ENCODE results near the gene STRBP. TPM values are rescaled to one million over a fixed set of nuclear protein-coding genes. Genes with fewer than 3 reads are reported as not detected.
"Not testable (repeated sequence)": the region's sequence is repeated elsewhere in the genome, so short reads cannot be mapped to it uniquely, and the experiment has no call there.

The STRBP gene
- polyA plus RNA-seq, 3 donors, result 2.5 to 9.0 (median 4.0) TPM

DNA sequence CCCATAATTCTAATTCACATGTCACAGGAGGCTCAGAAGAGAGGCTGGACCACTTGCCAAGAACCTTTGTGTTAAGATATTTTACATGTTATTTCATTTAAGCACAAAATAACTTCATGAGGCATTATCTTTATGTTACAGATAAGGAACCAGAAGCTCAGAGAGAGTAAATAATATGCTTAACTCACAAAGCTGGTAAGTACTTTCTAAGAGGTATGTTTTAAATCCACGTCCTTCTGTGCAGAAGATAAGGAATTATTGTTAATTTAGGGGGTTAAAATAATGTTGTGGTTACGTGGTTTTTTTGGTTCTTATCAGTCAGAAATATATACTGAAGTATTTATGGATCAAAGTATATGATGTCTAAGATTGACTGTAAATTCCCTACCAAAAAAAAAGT lies 8.0 kb downstream of the STRBP start:
- whole genome bisulfite sequencing, 3 donors, result 43 to 83% (median 81%) methylated on average over 2 of the region's 2 CpGs
- no peak overlapping the region for H3K27ac ChIP-seq (ENCODE audit: low read depth, low read length)

DNA sequence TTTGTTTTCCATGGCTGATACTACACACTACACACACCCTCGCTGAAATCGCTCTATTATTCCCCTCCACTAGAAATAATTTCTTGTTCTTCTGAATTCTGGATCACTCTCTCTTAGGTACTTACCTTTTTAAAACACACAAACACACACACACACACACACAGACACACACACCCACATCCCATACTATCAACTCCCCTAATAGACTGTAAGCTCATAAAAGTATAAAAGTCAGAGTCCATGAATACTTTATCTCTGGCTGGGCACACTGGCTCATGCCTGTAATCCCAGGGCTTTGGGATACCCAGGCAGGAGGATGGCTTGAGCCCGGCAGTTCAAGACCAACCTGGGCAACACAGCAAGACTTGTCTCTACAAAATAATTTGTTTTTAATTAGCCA lies 11.1 kb downstream of the STRBP start:
- WGBS, 3 donors, result 94 to 96% (median 95%) methylated on average over 3 of the region's 3 CpGs

DNA sequence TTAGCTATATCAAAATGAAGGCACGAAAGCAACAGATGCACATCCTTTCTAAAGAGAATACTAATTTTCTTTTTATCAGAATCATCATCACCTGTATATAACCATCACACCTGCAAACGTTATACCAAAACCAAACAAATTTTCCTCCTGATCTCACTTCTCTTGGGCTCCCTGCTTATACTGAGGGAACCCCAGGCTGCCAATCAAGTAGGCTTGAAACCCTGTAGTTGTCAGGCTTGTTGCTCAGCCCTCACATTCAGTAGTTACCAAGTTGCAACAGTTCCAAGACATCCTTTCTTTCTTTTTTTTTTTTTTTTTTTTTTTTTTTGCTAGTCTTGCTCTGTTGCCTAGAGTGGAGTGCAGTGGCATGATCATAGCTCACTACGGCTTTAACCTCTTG lies 12.7 kb downstream of the STRBP start:
- no peak overlapping the region for H3K27ac ChIP-seq (ENCODE audit: low read depth, low read length)
- 81 to 92% (median 89%) methylated on average over 3 of the region's 3 CpGs for WGBS, 3 donors

More for the DNA sequence above, 11.1 kb downstream of the STRBP start:
- no peak overlapping the region for H3K27ac ChIP-seq (ENCODE audit: low read depth, low read length)

DNA sequence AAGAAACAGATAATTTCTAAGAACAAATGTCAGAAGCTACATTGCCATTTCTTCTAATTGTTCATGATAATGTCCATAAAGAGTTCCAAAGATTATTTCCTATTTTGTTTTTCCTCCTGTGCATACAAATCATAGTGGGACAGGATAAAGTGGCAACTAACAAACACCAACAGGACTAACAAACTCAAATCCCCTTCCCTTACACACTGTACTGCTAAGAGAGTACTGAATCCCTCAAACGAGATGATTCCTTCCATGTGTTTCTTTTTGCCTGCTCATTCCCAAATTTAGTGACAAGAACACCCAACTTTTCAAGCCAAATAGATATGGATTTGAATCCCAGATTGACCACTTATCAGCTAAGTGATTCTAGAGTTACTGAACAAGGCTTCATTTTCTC lies 15.2 kb downstream of the STRBP start:
- no peak overlapping the region for H3K27ac ChIP-seq (ENCODE audit: low read depth, low read length)
- WGBS, 3 donors, result 88 to 89% (median 88%) methylated on average over 1 of the region's 1 CpG

DNA sequence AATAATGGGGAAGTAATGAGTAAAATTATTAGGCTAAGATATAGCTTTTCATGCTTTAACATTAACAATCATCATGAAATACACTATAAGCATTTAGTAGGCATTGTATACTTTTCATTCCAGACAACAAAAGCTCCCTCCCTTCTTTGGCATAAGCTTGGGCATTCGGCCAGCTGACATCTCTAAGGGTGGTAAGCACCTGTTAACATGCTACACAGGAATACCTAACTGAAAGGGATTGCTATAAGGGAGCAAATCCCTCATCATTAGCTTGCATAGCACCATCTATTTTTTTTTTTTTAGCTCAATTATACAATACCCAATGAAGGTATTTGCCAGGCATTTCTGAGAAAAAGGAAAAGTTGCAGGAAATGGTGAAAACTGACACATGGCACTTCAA lies 16.6 kb downstream of the STRBP start:
- 25 to 73% (median 64%) methylated on average over 1 of the region's 1 CpG for WGBS, 3 donors
- H3K27ac ChIP-seq (ENCODE audit: low read depth, low read length), result no peak overlapping the region

DNA sequence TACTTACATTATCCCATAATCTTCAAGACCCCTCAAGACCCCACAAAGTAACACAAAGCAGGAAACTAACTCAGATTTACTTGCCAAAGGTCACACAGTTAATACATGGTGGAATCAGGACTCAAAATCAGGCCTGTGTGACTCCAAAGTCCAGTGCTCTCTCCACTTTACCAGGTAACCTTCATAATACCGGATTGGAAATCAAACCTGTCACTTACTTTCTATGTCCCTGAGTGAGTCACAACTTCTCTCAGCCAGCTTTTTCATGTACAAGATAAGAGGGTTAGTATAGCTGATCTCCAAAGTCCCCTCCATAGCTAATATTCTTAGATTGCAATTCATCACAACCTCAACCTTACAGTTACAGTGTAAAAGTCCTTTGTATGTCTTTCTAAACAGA lies 17.1 kb downstream of the STRBP start:
- 31 to 94% (median 84%) methylated on average over 1 of the region's 1 CpG for WGBS, 3 donors

DNA sequence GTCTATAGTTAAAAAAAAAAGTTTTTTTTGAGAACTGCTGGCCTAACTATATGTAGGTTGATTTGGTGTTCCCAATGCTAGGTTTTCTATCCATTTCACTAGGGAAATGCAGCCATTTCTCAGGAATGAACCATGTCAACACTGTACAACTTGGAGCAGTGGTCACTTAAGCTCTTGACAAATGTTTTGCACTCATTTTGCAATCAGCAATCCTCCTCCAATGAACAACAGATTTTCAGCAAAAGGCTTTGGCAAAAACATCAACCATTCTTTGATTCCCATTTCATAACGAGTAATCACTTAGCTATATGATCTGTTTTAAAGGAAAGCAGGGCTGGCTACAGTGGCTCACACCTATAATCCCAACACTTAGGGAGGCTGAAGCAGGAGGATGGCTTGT lies 17.9 kb downstream of the STRBP start:
- H3K27ac ChIP-seq (ENCODE audit: low read depth, low read length), result no peak overlapping the region
- WGBS, 3 donors, result 82 to 96% (median 92%) methylated on average over 1 of the region's 1 CpG

More for the DNA sequence above, 17.1 kb downstream of the STRBP start:
- no peak overlapping the region for H3K27ac ChIP-seq (ENCODE audit: low read depth, low read length)

DNA sequence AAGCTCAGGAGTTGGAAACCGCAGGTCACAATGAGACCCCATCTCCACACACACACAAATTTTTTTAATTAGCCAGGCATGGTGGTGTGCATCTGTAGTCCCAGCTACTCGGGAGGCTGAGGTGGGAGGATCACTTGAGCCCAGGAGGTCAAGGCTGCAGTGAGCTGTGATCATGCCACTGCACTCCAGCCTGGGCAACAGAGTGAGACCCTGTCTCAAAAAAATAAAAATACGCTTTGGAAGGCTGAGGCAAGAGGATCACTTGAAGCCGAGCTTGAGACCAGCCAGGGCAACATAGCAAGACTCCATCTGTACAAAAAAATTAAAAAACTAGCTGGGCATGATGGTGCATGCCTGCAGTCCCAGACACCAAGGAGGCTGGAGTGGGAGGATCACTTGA lies 19.2 kb downstream of the STRBP start:
- H3K27ac ChIP-seq (ENCODE audit: low read depth, low read length), result not testable (repeated sequence)
- 87 to 99% (median 95%) methylated on average over 4 of the region's 4 CpGs for WGBS, 3 donors

DNA sequence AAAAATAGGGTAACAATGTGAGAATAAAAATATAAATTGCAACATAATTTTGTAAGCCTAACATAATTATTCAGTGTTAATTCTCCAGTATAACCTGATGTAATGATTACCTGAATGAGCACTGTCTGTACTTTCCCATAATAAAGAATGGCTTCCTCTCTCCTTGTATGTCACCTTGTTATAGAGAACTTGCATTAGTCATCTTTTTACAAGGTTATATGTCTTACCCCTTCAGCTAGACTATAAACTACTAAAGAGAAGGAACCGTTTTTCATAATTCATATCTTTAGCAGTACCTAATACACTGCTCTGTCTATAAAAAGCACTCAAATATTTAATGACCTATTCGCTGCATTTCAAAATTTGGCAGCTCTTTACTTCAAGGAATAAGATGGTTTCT lies 19.8 kb downstream of the STRBP start:
- H3K27ac ChIP-seq (ENCODE audit: low read depth, low read length), result no peak overlapping the region
- 80 to 86% (median 81%) methylated on average over 2 of the region's 2 CpGs for WGBS, 3 donors

DNA sequence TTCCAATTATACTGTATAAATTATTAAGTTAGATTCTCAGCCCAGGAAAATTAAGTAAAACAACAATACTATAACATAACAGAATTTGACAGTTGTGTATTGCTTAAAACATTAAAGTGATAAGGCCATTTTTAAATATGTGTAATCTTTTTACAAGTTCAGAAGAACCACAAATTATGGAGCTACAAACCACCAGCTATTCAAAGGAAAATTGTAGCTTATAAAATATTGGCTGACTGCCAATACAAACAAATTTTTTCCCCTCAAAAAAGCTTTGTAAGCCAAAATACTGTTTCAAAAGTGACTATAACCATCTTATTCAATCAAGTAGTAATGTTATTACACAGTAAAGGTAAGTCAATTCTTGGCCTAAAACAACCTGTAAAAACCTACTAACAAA lies 21.9 kb downstream of the STRBP start:
- no peak overlapping the region for H3K27ac ChIP-seq (ENCODE audit: low read depth, low read length)

DNA sequence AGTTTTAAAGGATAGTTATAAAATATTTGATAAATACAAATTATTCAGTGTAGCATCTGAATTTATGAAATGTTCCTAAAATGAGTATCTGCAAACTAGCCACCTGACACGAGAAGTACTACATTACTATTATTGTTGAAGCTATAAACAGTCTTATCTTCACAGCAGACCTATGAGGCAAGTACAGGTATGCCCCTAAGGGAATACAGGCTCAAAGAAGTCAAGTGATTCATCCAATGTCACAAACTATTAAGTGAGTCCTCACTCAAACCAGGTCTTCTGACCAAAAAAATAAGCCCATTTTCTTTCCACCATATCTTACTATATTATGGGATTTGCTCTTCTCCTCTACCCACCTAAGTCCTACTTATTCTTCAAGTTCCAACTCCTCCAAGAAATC lies 28.7 kb downstream of the STRBP start:
- H3K27ac ChIP-seq (ENCODE audit: low read depth, low read length), result no peak overlapping the region
- 91 to 100% (median 99%) methylated on average over 1 of the region's 1 CpG for WGBS, 3 donors

DNA sequence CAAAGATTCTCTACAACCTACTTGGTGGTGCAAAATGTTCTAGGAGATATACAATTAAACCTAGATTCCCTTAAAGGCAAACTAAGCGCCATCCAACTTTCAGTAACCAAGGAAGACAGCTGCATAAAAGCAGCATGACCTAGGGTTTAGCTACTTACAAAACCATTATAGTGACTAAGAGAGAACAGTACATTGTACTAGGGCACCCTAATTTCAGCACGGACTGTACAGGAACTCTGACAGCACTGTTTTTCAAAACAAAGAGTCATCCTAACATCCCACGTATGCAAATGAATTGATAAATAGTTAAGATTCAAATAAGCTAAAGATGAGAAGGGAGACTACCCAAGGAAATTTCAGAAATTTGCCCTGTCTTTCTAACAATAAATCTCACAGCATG lies 30.0 kb downstream of the STRBP start:
- no peak overlapping the region for H3K27ac ChIP-seq (ENCODE audit: low read depth, low read length)
- 81 to 88% (median 82%) methylated on average over 3 of the region's 3 CpGs for WGBS, 3 donors

DNA sequence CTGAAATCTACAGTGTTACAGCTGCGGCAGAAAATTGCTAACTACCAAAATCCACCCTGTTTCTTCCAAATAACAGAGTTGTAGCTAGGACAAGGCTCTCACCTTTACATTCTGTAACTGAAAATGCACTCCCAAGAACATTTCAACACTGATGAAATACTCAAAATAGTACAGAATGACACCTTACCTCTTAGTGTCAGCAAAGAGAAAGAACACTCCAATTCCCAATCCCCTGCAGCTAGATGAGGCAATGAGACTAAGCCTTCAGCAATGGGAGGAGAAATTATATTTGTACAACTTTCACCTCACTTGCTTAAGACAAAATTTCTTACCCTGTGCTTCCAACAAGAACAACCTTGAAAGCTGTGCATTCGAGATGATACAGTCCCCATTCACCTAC lies 31.2 kb downstream of the STRBP start:
- WGBS, 3 donors, result 92 to 95% (median 94%) methylated on average over 2 of the region's 2 CpGs
- no peak overlapping the region for H3K27ac ChIP-seq (ENCODE audit: low read depth, low read length)

DNA sequence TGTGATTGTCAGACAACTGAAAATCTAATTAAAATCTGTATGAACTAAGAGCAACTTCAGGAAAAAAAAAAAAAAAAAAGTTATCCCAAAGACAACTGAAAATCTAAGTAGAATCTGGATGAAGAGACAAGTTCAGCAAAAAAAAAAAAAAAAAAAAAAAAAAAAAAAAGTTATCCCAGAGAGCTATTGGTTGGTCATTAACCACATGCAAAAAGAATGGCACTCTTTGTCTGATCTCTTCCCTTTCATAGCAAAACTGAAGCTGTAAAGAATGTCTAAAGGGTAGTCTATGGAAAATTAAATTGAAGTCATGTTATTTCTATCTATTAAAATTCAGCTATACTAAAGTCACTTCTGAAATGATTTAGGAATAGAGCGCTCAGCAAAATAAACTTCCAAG lies 32.9 kb downstream of the STRBP start:
- 97 to 100% (median 100%) methylated on average over 1 of the region's 1 CpG for WGBS, 3 donors

DNA sequence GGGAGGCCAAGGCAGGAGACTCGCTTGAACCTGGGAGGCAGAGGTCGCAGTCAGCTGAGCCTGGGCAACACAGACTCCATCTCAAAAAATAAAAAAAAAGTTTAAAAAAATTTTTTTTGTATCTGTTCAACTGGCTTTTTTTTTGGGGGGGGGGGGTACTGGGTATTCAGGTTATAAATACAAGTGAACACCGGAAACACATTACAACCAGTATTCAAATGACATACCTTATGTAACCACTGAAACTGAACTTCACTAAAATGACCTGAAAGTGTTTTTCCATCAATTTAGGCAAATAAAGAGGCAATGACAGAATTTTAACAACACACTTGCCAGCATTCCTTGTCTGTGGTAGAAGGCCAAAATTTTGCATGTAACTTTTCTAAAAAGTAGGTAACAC lies 33.5 kb downstream of the STRBP start:
- WGBS, 3 donors, result 86 to 91% (median 90%) methylated on average over 3 of the region's 3 CpGs
- H3K27ac ChIP-seq (ENCODE audit: low read depth, low read length), result no peak overlapping the region

More for the DNA sequence above, 32.9 kb downstream of the STRBP start:
- H3K27ac ChIP-seq (ENCODE audit: low read depth, low read length), result no peak overlapping the region

DNA sequence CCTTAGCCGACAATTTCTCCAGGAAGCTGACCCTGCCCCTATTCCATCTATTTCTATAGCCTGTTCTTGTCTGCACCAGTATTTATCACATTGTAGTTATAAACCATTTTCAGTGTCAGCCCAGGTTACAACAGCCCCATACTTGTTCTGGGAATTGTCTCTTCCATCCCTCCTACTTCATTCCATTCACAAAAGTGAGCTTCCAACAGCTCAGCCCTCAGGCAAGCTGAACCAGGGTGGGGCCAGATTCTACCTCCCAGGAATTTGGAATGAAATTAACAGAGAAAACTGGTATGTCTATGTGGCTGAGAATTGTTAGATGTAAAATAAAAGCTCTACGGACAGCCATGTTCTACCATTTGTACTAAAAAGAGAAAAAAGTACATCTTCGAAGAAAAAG lies 36.1 kb downstream of the STRBP start:
- whole genome bisulfite sequencing, 3 donors, result 94 to 96% (median 96%) methylated on average over 3 of the region's 3 CpGs
- no peak overlapping the region for H3K27ac ChIP-seq (ENCODE audit: low read depth, low read length)

DNA sequence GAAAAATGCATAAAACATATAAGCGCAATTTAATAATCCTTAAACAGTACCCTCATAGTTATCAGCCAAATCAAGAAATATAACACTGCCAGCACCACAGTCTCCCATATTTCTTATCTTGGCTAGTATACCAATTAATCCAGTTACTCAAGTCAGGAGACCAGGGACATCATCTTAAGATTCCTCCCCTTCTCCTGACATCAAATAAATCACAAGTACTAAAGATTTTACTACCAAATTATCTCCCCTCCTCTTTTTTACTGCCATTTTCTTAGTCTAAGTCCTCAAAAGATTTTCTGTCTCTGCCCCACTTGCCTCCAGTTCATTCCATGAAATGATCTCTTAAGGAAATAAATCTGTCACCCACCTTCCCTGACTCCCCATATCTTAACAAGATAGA lies 37.0 kb downstream of the STRBP start:
- 95 to 99% (median 97%) methylated on average over 1 of the region's 1 CpG for WGBS, 3 donors
- H3K27ac ChIP-seq (ENCODE audit: low read depth, low read length), result no peak overlapping the region

DNA sequence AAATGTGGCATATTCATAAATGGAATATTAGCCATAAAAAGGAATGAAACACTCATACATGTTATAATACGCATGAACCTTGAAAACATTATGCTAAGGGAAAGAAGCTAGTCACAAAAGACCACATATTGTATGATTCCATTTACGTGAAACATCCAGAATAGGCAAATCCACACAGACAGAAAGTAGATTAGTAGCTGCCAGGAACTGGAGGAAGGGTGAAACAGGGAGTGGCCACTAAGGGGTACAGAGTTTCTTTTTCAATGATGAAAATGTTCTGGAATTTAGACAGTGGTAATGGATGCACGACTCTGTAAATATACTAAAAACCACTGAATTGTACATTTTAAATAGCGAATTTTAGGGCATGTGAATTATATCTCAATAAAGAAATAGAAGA lies 39.4 kb downstream of the STRBP start:
- 77 to 88% (median 79%) methylated on average over 4 of the region's 4 CpGs for WGBS, 3 donors
- no peak overlapping the region for H3K27ac ChIP-seq (ENCODE audit: low read depth, low read length)

DNA sequence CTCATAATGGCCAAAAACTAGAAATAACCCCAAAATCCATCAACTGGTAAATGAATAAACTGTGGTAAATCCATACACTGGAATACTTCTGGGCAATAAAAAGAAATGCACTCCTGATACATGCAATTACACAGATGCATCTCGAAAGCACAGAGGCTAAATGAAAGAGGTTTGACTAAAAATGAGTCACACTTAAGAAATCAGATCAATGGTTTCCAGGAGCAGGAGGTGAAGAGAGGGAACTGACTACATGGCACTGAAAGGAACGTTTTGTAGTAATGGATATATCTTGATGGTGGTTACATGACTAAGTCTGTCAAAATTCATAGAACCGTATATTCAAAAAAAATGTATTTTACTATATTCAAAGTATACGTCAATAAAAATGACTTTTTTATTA lies 42.4 kb downstream of the STRBP start:
- no peak overlapping the region for H3K27ac ChIP-seq (ENCODE audit: low read depth, low read length)
- WGBS, 3 donors, result 80 to 86% (median 85%) methylated on average over 4 of the region's 4 CpGs

DNA sequence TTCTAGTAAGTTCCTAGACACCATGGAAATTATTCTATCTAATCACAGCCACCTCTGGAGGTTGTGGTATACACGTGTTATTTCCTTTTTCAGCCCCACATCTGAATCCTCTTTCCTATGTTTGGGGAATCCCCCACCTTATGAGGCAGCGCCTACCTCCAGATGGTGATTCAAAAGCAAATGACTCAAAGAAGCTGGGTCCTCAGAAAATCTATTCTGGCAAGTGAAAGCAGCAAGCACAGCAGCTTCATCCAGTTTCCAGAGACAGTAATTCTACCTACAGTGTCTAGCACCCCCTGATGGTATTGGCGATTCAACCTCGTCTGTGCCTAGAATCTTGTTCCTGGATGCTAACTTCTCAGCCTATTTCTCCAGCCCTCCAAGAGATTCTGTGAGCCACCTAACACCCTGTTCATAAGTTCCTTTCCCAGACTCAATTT lies 43.0 kb downstream of the STRBP start:
- no peak overlapping the region for H3K27ac ChIP-seq (ENCODE audit: low read depth, low read length)
- WGBS, 3 donors, result 20 to 52% (median 27%) methylated on average over 4 of the region's 4 CpGs

DNA sequence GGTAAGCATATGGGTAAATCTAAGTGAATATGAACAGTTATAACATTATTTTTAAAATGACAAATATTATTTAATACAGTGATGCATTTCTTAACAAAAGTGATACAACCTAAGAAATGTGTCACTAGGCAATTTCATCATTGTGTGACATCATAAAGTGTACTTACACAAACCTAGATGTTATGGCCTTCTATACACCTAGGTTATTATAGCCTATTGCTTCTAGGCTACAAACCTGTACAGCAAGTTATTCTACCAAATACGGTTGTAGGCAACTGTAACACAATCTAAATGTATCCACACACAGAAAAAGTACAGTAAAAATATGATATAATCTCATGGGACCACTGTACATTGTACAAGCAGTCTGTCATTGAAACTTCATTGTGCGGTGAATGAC lies 48.3 kb downstream of the STRBP start:
- 79 to 90% (median 82%) methylated on average over 2 of the region's 2 CpGs for WGBS, 3 donors

More for the DNA sequence above, 48.3 kb downstream of the STRBP start:
- no peak overlapping the region for H3K27ac ChIP-seq (ENCODE audit: low read depth, low read length)
